GM10248 (cell line): ENCODE measurements around the gene HAAO.

ENCODE experiments used
- CTCF ChIA-PET: fragments of 300-600 bp; sonication (Branson Sonifier 250); formaldehyde crosslinking; extraction: SDS; loops from one replicate; lab custom pipeline; 2021; ENCODE audit warnings: antibody characterized with exemption; lab: Yijun Ruan, JAX
- POLR2A ChIA-PET: fragments of 350-650 bp; sonication (Branson Sonifier 250); formaldehyde crosslinking; extraction: SDS; loops from one replicate; lab custom pipeline; 2020; ENCODE audit warnings: antibody characterized with exemption; lab: Yijun Ruan, JAX
- DNase-seq: peaks from one replicate; pipeline ENCODE4 v3.0.0; 2012; ENCODE audit errors: extremely low spot score
- TF ChIP-seq, protein P1 (sequence below): IDR thresholded peaks from 2 replicates; pipeline ENCODE4 v1.5.1; 2012; ENCODE audit warnings: mild to moderate bottlenecking, low read depth; ENCODE audit errors: extremely low read depth, missing control alignments, control extremely low read depth

HAAO gene

DNA sequence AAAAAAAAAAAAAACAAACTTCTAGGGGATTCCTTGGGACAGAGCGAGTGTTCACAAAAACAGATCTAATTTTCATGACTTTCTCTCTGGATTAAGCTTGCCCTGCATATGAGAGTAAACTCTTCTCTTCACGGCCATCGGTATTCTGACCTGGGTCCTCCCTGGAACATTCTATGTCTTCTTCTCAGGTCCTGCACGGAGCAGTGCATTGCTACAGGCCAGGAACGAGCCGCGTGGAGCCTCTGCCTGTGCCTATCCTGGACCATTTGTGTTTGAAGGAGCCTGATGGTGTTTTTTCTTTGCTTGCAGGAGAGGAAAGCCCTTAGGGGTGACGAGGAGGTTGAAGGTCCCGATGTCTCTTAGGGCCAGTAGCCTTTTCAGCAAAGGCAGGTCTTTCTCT, 26.7 kb downstream of the HAAO start:
- ChIA-PET POLR2A (interaction anchor here (0.5 kb wide), 1 partner anchor 461 kb away, joined by 4 read pairs; the partner anchor contains the start of gene ZFP36L2), CTCF (interaction anchor here (1.5 kb wide), 1 partner anchor 12 kb away, joined by 3 read pairs; no protein-coding TSS in a partner anchor)
- TF ChIP-seq, protein P1, sequence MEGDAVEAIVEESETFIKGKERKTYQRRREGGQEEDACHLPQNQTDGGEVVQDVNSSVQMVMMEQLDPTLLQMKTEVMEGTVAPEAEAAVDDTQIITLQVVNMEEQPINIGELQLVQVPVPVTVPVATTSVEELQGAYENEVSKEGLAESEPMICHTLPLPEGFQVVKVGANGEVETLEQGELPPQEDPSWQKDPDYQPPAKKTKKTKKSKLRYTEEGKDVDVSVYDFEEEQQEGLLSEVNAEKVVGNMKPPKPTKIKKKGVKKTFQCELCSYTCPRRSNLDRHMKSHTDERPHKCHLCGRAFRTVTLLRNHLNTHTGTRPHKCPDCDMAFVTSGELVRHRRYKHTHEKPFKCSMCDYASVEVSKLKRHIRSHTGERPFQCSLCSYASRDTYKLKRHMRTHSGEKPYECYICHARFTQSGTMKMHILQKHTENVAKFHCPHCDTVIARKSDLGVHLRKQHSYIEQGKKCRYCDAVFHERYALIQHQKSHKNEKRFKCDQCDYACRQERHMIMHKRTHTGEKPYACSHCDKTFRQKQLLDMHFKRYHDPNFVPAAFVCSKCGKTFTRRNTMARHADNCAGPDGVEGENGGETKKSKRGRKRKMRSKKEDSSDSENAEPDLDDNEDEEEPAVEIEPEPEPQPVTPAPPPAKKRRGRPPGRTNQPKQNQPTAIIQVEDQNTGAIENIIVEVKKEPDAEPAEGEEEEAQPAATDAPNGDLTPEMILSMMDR: no peak
- DNase-seq: no peak

DNA sequence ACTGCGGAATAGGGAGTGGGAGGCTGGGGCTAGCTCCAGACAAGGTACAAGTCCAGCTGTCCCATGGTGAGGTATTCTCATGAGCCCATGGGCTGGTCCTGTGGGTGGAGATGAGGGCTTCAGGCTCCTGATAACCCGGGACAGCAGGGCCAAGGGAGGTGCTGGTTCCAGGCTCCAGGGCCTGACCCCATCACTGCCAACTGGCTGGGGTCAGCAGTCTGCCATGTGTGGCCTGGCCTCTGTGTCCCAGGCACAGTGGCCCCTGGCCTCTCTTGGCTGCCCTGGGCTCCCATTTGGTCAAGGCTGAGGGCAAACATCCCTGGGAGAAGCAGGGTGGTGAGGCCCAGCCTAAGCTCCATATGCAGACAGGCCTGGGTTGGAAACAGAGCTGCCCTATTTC, 27.5 kb downstream of the HAAO start:
- POLR2A ChIA-PET: interaction anchor here (0.5 kb wide), 1 partner anchor 462 kb away, joined by 4 read pairs; the partner anchor contains the start of gene ZFP36L2
- TF ChIP-seq, protein P1: no peak
- CTCF ChIA-PET: interaction anchor here (1.0 to 1.5 kb wide), 3 partner anchors 9 to 12 kb away, joined by 3 read pairs; no protein-coding TSS in a partner anchor
- no peak for DNase-seq

DNA sequence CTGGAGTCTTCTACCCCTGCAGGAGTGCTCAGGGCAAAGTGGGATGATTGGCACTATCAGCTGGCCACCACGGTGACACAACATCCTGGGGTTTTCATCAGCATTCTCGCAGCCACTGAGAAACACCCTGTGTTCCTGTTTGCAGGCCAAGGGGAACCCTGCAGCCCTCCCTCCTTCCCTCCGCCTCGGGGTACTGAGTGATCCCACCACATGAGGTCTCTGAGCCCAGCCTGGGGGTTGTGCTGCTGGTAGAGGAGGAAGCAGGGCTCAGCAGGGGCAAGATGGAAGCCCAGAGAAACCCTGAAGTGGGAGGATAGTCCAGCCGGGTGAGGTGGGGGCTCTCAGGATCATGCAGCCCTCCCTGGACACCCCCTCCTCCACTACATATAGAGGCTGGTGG, 28.3 kb downstream of the HAAO start, which contains the start of gene OXER1:
OXER1 (minus strand) TSS at position 40 of the 400 bp plus-strand sequence. CDS start 73 bp downstream, outside the sequence.
- CTCF ChIA-PET: interaction anchor here (1.0 to 1.5 kb wide), 3 partner anchors 9 to 11 kb away, joined by 3 read pairs; no protein-coding TSS in a partner anchor
- TF ChIP-seq, protein P1: no peak
- POLR2A ChIA-PET: no interaction called here
- DNase-seq: no peak

DNA sequence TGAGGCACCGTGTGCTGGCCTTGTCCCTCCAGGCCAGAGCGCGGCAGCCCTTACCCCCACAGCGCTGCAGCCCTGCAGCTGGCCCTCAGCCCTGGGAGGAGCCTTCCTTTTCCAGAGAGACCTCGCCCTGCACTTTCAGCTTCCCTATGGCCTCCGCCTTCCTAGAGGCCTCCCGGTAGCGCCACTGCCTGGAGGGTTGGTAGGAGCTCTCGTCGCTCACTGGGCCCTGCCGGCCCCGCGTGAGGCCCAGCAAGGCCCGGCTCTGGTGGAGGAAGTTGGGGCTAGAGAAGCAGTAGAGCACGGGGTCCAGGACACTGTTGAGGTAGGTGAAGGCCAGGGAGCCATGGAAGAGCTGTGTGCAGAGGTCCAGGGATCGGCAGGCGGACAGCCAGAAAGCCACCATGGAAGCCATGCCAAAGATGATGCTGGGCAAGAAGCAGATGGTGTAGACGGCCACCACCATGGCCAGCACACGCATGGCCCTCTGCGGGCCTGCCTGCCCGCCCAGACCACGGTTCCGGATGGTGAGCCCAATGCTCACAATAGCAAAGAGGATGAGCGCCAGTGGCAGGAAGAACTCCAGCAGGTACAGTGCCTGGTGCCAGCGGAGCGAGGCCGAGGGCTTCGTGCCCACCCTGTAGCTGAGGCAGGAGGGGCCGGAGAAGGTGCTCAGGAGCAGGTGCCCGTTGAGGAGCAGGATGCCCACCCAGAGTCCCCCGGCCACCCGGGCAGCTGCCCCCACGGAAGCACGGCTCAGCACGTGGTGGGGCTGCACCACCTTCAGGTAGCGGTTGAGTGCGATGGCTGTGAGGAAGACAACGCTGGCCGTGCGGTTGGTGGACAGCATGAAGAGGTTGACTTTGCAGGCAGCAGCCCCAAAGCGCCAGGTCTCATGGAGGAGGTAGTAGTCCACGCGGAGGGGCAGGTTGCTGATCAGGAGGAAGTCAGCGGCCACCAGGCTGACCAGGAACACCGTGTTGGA, 29.3 kb downstream of the HAAO start:
- no peak for DNase-seq
- CTCF ChIA-PET: interaction anchor here (1.1 kb wide), 1 partner anchor 9 kb away, joined by 3 read pairs; no protein-coding TSS in a partner anchor
- TF ChIP-seq, protein P1: no peak
- POLR2A ChIA-PET: no interaction called here

DNA sequence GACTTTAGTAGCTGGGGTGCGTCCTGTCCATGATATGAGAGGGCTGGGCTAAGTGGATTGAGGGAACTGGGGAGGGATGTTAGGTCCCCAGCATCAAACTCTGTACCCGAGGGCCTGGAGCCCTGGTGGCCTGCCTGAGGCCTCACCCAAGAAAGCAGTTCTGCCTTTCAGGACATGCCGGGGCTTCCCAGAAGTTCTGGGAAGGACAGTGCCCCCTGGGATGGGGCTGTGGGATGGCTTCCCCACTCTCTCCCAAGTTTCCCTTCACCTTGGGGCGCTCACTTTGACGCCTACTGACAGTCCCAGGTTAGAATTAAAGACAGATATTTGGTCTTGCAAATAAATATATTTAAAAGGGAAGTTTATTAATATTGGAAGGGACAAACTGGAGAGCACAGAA, 30.2 kb downstream of the HAAO start:
- POLR2A ChIA-PET: no interaction called here
- CTCF ChIA-PET: interaction anchor here (1.1 kb wide), 1 partner anchor 8 kb away, joined by 3 read pairs; no protein-coding TSS in a partner anchor
- DNase-seq: no peak

DNA sequence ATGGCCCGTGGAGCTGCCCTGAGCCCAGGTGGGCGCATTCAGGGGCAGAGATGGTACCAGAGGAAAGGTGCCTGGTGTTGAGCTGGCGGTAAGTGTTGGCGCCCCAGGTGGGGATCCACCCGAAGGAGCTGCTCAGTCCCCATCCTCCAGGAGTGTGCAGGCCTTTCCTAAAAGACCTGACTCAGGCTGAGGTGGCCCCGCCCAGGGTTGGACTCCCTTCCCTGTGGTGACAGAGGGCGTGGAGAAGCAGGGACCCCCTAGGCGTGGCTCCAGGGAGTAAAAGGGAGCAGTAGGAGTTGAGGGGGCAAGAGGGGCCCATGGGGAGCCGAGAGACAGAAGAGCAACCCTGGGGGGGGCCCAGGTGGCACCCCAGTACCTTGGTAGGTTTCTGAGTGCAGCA, 30.8 kb downstream of the HAAO start:
- TF ChIP-seq, protein P1: no peak
- DNase-seq: no peak
- CTCF ChIA-PET: interaction anchor here (2.3 kb wide), 1 partner anchor 9 kb away, joined by 10 read pairs; no protein-coding TSS in a partner anchor
- POLR2A ChIA-PET: no interaction called here

More for the DNA sequence above, 30.2 kb downstream of the HAAO start:
- TF ChIP-seq, protein P1: no peak
